Fibroblast of skin of abdomen (primary cell): ENCODE data around the gene KCND2. TPM values are rescaled to one million over a fixed set of nuclear protein-coding genes. Genes with fewer than 3 reads are reported as not detected.
"Not testable (repeated sequence)": the region's sequence is repeated elsewhere in the genome, so short reads cannot be mapped to it uniquely, and the experiment has no call there.

ENCODE experiments used
- DNase-seq: peaks from one replicate; pipeline ENCODE4 v3.0.0-alpha.2; 2013
- polyA plus RNA-seq, 2 experiments: library from polyadenylated mRNA; unstranded; fragments of 120-200 nt; gene quantifications; one replicate each; pipeline ENCODE4 v1.2.1, GENCODE V29; 2013; ENCODE audit not compliant: insufficient read length in 2 of 2

Gene KCND2
- 0.15 TPM for polyA plus RNA-seq (2013, experiment 1 of 2; ENCODE audit: insufficient read length)
- 0.31 TPM for polyA plus RNA-seq (2013, experiment 2 of 2; ENCODE audit: insufficient read length)

DNA sequence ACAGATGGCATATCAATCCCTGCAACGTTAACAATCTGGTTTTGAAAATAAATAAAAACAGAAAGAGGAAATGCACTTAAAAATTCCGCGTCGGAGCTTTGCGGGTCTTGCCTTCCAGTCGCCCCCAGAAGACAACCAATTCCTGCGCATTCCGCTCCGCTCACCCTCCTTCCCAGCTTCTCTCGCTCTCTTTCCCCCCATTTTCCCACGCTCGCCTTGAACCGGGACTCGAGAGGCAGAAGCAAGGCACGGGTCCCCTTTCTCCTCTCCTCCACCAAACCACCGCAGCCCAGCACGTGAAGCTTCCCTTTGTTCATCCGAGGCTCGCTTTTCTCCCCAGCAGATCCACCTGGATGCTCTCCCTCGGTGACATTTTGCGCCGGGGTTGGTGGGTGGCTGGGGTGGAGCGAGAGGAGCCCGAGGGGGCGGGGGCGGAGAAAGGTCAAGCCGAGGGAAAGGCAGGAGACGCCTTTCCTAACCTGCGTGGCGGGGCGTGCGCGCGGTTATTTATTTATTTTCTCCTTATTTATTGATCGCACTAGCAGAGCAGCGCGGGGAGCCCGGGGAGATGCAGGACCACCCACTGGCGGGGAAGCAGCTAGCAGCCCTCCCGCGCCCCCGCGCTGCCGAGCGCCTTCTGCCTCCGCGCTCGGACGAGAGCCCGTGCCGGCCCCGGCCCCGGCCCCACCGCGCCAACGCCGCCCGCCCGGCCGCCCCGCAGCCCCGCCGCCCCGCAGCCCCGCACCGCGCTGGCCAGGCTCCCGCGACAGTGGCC is at the start of gene KCND2:
TSS of gene KCND2 (plus strand) at position 475 of the 775 bp plus-strand sequence.
- peak; percentile 18 for DNase-seq

GRCh38 chr7:120226188-120226587 is 46.8 kb upstream of the KCND2 start:
- no peak for DNase-seq

- DNase-seq = no peak
Observed at GRCh38 chr7:120227255-120227654, 45.7 kb upstream of the KCND2 start.

- DNase-seq = no peak
Observed at GRCh38 chr7:120229084-120229483, 43.9 kb upstream of the KCND2 start.

- no peak for DNase-seq
Observed at GRCh38 chr7:120233338-120233737, 39.6 kb upstream of the KCND2 start.

DNA sequence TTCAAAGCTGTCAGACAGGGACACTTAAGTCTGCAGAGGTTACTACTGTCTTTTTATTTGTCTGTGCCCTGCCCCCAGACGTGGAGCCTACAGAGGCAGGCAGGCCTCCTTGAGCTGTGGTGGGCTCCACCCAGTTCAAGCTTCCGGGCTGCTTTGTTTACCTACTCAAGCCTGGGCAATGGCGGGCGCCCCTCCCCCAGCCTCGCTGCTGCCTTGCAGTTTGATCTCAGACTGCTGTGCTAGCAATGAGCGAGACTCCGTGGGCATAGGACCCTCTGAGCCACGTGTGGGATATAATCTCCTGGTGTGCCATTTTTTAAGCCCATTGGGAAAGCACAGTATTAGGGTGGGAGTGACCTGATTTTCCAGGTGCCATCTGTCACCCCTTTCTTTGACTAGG is 32.6 kb upstream of the KCND2 start:
- not testable (repeated sequence) for DNase-seq

DNA sequence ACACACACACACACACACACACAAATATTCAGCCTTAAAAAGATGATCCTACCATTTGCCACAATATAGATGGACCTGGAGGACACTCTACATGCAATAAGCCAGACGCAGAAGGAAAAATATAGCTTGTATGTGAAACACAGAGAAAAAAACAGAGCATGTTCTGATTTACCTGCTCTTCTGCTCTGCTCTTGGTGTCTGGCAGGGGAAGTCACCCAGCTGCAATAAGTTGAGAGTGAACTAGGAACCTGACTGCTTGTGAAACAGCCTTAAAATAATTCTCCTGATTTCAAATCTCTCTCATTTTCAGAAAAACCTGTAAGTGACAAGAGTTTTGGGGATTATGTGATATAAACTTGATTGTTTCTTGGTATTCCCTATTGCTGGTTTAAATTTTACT is 31.0 kb upstream of the KCND2 start:
- no peak for DNase-seq

DNA sequence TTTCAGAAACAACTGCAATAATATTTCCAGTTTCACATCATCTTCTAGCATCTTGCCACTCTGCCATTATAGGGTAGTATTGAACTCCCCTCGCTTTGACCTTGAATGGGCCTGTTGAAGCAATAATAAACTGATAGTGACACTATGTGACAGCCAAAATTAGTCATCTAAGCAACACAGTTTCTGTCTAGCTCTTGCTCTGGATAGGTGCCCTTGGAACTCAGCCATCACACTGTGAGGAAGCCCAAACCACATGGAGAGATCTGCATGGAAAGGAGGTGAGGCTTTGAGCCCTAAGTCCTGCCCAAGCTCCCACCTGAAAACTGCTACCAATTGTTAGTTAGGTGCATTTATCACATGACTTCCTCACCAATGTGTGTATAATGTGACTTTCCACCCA is 18.1 kb upstream of the KCND2 start:
- DNase-seq = no peak

GRCh38 chr7:120256344-120257070 is 16.5 kb upstream of the KCND2 start:
- DNase-seq = no peak

- DNase-seq = peak; percentile 37
Observed at GRCh38 chr7:120259386-120259785, 13.6 kb upstream of the KCND2 start.

GRCh38 chr7:120260111-120260510 is 12.9 kb upstream of the KCND2 start:
- DNase-seq = no peak

- peak; percentile 51 for DNase-seq
Observed at GRCh38 chr7:120272261-120272660, 714 bp upstream of the KCND2 start.

DNA sequence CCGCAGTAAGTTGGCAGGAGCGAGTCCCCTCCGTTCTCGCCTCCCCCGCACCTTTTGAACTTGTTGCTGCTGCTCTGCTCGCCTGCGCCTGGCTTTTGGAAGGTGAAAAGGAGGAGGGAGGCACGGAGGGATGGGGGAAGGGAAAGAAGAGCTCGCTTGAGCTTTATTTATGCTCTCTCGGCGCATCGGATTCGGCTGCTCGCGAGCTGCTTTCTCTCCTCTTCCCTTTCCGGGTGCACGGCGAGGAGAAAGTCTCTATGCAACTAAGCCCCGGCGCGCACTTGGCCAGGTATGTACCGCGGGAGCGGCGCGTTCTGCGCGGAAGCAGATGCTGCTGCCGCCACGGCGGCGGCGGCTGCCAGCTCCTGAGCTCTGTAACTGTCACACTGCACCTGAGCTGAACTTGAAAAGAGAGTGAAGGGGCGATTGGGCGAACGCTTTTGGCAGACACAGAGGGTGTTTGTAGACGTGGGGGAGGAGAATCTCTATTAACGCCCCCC is 551 bp downstream of the KCND2 start:
- peak; percentile 8 for DNase-seq

GRCh38 chr7:120274482-120274881 is 1.5 kb downstream of the KCND2 start:
- no peak for DNase-seq

DNA sequence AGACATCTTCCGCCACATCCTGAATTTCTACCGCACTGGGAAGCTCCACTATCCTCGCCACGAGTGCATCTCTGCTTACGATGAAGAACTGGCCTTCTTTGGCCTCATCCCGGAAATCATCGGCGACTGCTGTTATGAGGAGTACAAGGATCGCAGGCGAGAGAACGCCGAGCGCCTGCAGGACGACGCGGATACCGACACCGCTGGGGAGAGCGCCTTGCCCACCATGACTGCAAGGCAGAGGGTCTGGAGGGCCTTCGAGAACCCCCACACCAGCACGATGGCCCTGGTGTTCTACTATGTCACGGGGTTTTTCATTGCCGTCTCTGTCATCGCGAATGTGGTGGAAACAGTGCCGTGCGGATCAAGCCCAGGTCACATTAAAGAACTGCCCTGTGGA is 1.9 kb downstream of the KCND2 start:
- no peak for DNase-seq

- DNase-seq = no peak
Observed at GRCh38 chr7:120276720-120277119, 3.7 kb downstream of the KCND2 start.

- DNase-seq = no peak
Observed at GRCh38 chr7:120278773-120279172, 5.8 kb downstream of the KCND2 start.

DNA sequence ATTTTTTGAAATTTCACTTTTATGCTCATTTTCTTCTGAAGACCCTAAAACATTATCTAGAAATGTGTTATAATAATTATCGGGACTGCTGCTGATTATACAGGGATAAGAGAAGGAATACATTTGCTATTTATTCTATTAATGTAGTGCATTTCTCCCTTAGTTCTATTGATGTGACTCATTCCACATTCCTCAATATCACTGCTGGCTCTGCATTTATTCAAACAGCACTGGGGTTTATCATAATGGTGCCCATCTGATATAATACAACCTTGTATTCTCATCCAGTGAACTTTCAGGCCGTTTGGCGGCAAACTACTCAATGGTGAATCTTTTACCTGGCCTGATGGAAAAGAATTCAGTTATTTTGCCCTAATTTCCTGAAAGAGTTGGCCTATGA is 7.8 kb downstream of the KCND2 start:
- no peak for DNase-seq

GRCh38 chr7:120293027-120293426 is 20.1 kb downstream of the KCND2 start:
- no peak for DNase-seq

DNA sequence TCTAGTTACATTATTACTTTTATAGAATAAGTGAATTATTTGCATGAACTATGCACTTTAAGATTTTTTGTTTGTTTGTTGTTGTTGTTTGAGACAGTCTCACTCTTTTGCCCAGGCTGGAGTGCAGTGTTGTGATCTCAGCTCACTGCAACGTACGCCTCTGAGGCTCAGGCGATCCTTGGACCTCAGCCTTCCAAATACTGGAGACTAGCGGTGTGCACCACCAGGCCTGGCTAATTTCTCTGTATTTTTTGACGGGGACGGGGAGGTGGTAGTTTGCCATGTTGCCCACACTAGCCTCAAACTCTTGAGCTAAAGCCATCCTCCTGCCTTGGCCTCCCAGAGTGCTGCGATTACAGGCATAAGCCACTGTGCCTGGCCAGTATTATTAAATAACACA is 29.2 kb downstream of the KCND2 start:
- DNase-seq = no peak

DNA sequence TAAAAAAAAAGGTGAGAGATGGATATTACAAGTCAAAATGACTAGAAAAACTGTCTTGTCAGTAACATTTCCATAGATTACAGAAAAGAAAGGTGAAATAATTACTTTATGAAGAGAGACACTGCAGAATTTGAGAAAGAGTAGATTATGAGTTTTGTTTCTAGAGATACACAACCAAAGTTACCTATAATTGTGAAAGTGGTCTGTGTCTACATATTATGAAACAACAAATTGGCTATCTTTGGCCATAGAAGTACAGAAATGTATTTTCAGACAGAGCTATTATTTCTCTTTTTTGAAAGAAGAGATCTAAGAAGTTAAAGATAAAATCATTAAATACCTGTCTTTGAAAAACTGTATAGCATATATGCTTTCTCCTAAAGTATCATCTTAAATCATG is 30.1 kb downstream of the KCND2 start:
- DNase-seq = no peak

DNA sequence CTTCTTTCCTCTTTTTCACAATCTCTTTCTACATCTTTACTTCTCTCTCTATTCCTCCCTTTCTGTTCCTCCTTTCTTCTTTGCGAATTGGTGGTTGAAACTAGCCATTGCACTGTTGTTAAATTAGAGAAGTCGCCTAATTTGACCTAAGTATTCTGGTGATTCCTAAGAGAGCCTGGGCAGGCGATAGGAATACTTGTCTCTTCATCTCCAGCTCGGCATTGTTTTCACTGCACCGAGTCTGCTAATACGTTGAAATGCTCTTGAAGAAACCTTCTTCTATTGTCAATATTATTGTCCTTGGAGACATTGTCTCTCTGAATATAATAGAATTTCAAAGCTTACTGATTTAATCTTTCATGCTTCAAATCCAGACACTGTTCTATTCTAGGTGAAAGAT is 31.7 kb downstream of the KCND2 start:
- no peak for DNase-seq

- no peak for DNase-seq
Observed at GRCh38 chr7:120307991-120308545, 35.1 kb downstream of the KCND2 start.
